Peyer's patch (tissue), 4 donors: ENCODE measurements around the gene CHID1. TPM values are rescaled to one million over a fixed set of nuclear protein-coding genes. Genes with fewer than 3 reads are reported as not detected.
A peak's percentile ranks its signal among the peaks of the same experiment; 100 is the strongest.

Experiments
- DNase-seq, 3 donors: peaks; one replicate each; pipeline ENCODE4 v3.0.0-alpha.2; 2017 to 2019
- H3K27ac ChIP-seq, 4 donors: fragments of 200-600 bp; sonication (generic); one replicate each; pipeline ENCODE4 v1.5.1; 2016 to 2019
- H3K27me3 ChIP-seq, 2 donors: fragments of 200-600 bp; sonication (generic); one replicate each; pipeline ENCODE4 v1.5.1; 2019
- H3K36me3 ChIP-seq, 3 donors: fragments of 200-600 bp; sonication (generic); one replicate each; pipeline ENCODE4 v1.5.1; 2016 to 2019
- H3K4me1 ChIP-seq, 4 donors: fragments of 200-600 bp; sonication (generic); one replicate each; pipeline ENCODE4 v1.5.1; 2016 to 2019
- H3K4me3 ChIP-seq, 4 donors: fragments of 200-600 bp; sonication (generic); 1 replicate in 3 of 4; 2 replicates in 1 of 4; pipeline ENCODE4 v1.5.1; 2016 to 2019; ENCODE audit warnings: mild to moderate bottlenecking in 1 of 4
- H3K9me3 ChIP-seq, 4 donors: fragments of 200-600 bp; sonication (generic); one replicate each; pipeline ENCODE4 v1.5.1; 2016 to 2019; ENCODE audit warnings: mild to moderate bottlenecking in 1 of 4
- POLR2A ChIP-seq, 2 donors: fragments of 450-650 bp; IDR thresholded peaks; one replicate each; pipeline ENCODE4 v1.5.1; 2017; ENCODE audit warnings: antibody characterized with exemption in 2 of 2, mild to moderate bottlenecking in 2 of 2, moderate library complexity in 2 of 2
- total RNA-seq, 4 donors: library from RNA; depleted of rRNA; stranded (reverse); fragments of >200 nt; gene quantifications; one replicate each; pipeline ENCODE4 v1.1.0, GENCODE V29; 2016
- TF ChIP-seq, protein P1 (sequence below), 6 experiments: fragments of 450-650 bp in 4 of 6; fragments of 200-600 bp in 2 of 6; sonication (generic) in 1 of 6; IDR thresholded peaks; one replicate each; pipeline ENCODE4 v1.5.1; 2017 to 2019; ENCODE audit warnings: antibody characterized with exemption in 6 of 6, mild to moderate bottlenecking in 3 of 6, moderate library complexity in 1 of 6

The CHID1 gene
- total RNA-seq, result 10 to 100 TPM; 50.6 to 72.6 (median 57.2) TPM

DNA sequence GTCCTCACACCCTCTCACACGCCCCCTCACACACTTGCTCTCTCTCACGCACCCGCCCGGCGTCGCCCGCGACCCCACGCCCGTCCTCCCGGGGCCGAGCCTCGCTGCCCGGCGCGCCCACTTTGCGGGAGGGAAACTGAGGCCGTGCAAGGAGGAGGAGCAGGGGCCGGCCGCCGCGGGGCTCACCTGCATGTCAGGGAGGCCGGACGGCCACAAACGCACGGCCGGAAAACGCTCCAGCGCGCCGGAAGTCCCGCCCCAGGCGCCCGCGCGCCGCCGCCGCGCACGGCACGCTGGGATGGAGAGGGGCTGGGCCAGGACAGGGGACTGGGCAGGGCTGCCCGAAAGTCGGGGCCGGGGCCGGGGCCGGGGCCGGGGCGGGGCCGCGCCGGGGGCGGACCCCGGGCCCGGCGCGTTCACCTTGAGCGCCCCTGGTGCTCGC lies at the start of gene CHID1:
TSS of gene CHID1 (minus strand) at position 222 of the 442 bp plus-strand sequence. CDS start 5,994 bp downstream, outside the sequence.
- no peaks in the 10 kb centered on the region for H3K36me3 ChIP-seq
- DNase-seq, result peak; percentile 77 to 94 (median 93)
- peaks cover 0 to 14% (median 3%) of the 10 kb centered on the region in 4 donors for H3K4me1 ChIP-seq
- H3K27me3 ChIP-seq, result no peaks in the 10 kb centered on the region
- peak within 1 kb of the TSS; percentile 69 to 99 (median 90) for H3K4me3 ChIP-seq
- no peaks in the 10 kb centered on the region for H3K9me3 ChIP-seq
- peak in 1 of 2 donors; percentile 43 for TF ChIP-seq POLR2A (IDR thresholded peaks at IDR 0.05)
- TF ChIP-seq, protein P1, sequence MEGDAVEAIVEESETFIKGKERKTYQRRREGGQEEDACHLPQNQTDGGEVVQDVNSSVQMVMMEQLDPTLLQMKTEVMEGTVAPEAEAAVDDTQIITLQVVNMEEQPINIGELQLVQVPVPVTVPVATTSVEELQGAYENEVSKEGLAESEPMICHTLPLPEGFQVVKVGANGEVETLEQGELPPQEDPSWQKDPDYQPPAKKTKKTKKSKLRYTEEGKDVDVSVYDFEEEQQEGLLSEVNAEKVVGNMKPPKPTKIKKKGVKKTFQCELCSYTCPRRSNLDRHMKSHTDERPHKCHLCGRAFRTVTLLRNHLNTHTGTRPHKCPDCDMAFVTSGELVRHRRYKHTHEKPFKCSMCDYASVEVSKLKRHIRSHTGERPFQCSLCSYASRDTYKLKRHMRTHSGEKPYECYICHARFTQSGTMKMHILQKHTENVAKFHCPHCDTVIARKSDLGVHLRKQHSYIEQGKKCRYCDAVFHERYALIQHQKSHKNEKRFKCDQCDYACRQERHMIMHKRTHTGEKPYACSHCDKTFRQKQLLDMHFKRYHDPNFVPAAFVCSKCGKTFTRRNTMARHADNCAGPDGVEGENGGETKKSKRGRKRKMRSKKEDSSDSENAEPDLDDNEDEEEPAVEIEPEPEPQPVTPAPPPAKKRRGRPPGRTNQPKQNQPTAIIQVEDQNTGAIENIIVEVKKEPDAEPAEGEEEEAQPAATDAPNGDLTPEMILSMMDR (IDR thresholded peaks at IDR 0.05), result no peak
- H3K27ac ChIP-seq, result peak within 1 kb of the TSS; percentile 82 to 95 (median 90)

DNA sequence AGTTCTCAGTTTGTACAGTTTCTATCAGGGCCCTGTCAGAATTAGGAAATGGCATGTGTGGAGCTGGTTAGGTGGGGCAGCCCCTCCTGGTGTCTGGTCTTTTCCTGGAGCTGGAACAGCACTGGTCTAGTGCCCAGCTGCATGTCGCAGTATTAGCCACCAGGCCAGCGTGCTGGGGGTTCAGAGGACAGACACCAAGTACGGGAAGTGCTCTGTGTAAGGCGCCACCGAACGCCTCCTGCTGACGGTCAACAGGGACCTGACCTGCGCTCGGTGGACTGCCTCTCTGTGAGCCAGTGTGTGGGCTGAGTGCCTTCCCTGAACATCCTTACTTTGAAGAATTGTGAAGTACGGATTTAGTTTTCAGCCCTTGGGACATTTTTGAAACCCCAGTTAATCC lies 49.0 kb upstream of the CHID1 start:
- peaks cover 0 to 57% (median 0%) of the 10 kb centered on the region in 3 donors for H3K36me3 ChIP-seq
- H3K4me1 ChIP-seq, result peaks cover 0 to 17% (median 3%) of the 10 kb centered on the region in 4 donors
- H3K27me3 ChIP-seq, result no peaks in the 10 kb centered on the region
- H3K4me3 ChIP-seq, result no peak overlapping the region
- DNase-seq, result no peak
- H3K27ac ChIP-seq, result no peak overlapping the region
- no peaks in the 10 kb centered on the region for H3K9me3 ChIP-seq
- TF ChIP-seq, protein P1 (IDR thresholded peaks at IDR 0.05), result no peak
- TF ChIP-seq POLR2A (IDR thresholded peaks at IDR 0.05), result no peak

- DNase-seq, result no peak
- Histone ChIP-seq H3K9me3 (no peaks in the 10 kb centered on the region), H3K27ac (no peak overlapping the region), H3K4me3 (no peak overlapping the region), H3K36me3 (peaks cover 0 to 55% (median 0%) of the 10 kb centered on the region in 3 donors), H3K4me1 (peaks cover 0 to 21% (median 3%) of the 10 kb centered on the region in 4 donors), H3K27me3 (no peaks in the 10 kb centered on the region)
- TF ChIP-seq, protein P1 (IDR thresholded peaks at IDR 0.05), result no peak
- TF ChIP-seq POLR2A (IDR thresholded peaks at IDR 0.05), result no peak
Measured at GRCh38 chr11:959027-959426, 48.4 kb upstream of the CHID1 start.

- H3K9me3 ChIP-seq, result no peaks in the 10 kb centered on the region
- TF ChIP-seq, protein P1 (IDR thresholded peaks at IDR 0.05), result no peak
- no peak for TF ChIP-seq POLR2A (IDR thresholded peaks at IDR 0.05)
Measured at GRCh38 chr11:958101-958500, 47.5 kb upstream of the CHID1 start.

DNA sequence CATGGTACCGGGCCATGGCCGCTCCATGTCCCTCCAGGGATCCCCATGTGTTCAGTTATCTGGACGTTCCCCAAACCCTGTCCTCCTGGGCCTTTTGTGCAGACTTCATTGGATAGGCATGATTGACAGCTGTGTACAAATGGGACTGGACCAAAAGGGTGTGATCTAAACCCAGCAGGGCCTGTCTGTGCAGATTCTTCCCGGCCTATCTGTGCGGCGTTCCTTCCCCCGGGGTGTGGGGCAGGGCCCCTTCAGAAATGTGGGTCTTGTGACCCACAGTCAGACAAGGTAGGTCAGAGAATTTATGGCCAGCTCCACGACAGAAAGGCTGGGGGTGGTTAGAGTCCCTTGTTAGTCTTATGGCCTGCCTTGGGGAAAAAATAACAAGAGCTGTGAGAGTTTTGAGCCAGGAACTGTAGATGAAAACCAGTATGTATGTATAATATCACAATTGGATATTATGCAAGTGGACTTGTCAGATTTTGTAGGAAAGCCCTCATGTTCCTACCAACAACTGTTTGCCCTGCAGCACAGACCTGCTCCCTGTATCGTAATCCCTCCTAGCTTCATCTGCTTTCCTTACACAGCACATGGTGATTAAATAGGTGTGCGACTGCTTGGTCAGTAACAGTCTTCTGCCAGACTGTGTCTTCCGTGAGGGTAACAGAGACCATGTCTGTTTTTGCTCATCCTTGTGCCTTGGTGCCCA lies 46.8 kb upstream of the CHID1 start:
- H3K9me3 ChIP-seq, result no peaks in the 10 kb centered on the region

More at GRCh38 chr11:958101-958500, 47.5 kb upstream of the CHID1 start:
- H3K4me1 ChIP-seq, result peaks cover 0 to 30% (median 3%) of the 10 kb centered on the region in 4 donors
- H3K4me3 ChIP-seq, result no peak overlapping the region
- peaks cover 0 to 47% (median 0%) of the 10 kb centered on the region in 3 donors for H3K36me3 ChIP-seq
- no peak for DNase-seq
- H3K27me3 ChIP-seq, result no peaks in the 10 kb centered on the region
- no peak overlapping the region for H3K27ac ChIP-seq

More for the DNA sequence above, 46.8 kb upstream of the CHID1 start:
- peaks cover 0 to 36% (median 5%) of the 10 kb centered on the region in 4 donors for H3K4me1 ChIP-seq
- DNase-seq, result no peak
- H3K27me3 ChIP-seq, result no peaks in the 10 kb centered on the region
- H3K27ac ChIP-seq, result no peak overlapping the region
- no peak overlapping the region for H3K4me3 ChIP-seq
- TF ChIP-seq POLR2A (IDR thresholded peaks at IDR 0.05), result no peak
- TF ChIP-seq, protein P1 (IDR thresholded peaks at IDR 0.05), result no peak
- H3K36me3 ChIP-seq, result peaks cover 0 to 41% (median 0%) of the 10 kb centered on the region in 3 donors
